HL-60 (cell line): ENCODE data around the gene ERMP1.

Source experiments
- DNase-seq, 2 experiments: peaks; one replicate each; pipeline ENCODE4 v3.0.0-alpha.2; 2010 to 2020; ENCODE audit warnings: low read depth in 1 of 2, low spot score in 1 of 2
- H3K27ac ChIP-seq: fragments of 250-450 bp; sonication (Bioruptor Pico); replicated peaks from 2 replicates; pipeline ENCODE4 v1.5.1; 2020; ENCODE audit warnings: mild to moderate bottlenecking, moderate library complexity
- H3K27me3 ChIP-seq: fragments of 250-450 bp; sonication (Bioruptor Pico); 2 replicates; pipeline ENCODE4 v1.5.1; 2021; ENCODE audit warnings: mild to moderate bottlenecking, moderate library complexity; ENCODE audit not compliant: insufficient read depth, poor library complexity, severe bottlenecking
- H3K4me3 ChIP-seq: replicated peaks from 2 replicates; pipeline ENCODE4 v1.5.1; 2011; ENCODE audit warnings: mild to moderate bottlenecking, control low read depth, low read length; ENCODE audit not compliant: insufficient read depth
- GABPA ChIP-seq: IDR thresholded peaks from 2 replicates; pipeline ENCODE4 v1.6.1; 2012; ENCODE audit warnings: low read depth
- POLR2AphosphoS5 ChIP-seq: IDR thresholded peaks from 2 replicates; pipeline ENCODE4 v1.6.1; 2012; ENCODE audit warnings: low read depth
- SPI1 ChIP-seq: IDR thresholded peaks from 2 replicates; pipeline ENCODE4 v1.6.1; 2012; ENCODE audit warnings: low read depth, mild to moderate bottlenecking, borderline replicate concordance
- TF ChIP-seq, protein P1 (sequence below): IDR thresholded peaks from 2 replicates; pipeline ENCODE4 v1.6.1; 2012; ENCODE audit warnings: low read depth; ENCODE audit not compliant: insufficient replicate concordance
- TF ChIP-seq, protein P2 (sequence below): IDR thresholded peaks from one replicate; pipeline ENCODE4 v1.5.1; 2011; ENCODE audit warnings: low read length, control low read depth, inconsistent platforms; ENCODE audit not compliant: insufficient read depth

Gene ERMP1

DNA sequence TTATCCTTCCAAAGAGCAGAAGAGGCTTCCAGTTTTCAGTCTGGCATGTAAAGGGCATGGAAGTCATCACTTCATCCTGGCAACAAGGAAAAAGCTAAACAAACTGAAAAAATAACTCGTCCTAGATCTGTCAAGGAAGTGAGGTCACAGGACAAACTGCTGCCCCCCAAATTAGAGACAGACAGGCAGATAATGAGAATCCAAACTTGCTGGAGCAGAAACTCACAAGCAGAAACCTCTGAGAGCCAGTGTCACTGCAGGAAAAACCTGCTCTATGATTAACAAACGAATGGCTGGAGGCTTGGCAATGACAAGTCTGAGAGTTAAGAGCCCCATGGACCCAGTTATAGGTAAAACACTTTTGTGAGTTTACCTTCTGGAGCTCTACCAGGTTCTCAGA lies 38.9 kb upstream of the ERMP1 start:
- TF ChIP-seq SPI1 (no peak), POLR2AphosphoS5 (no peak), GABPA (no peak)
- TF ChIP-seq, protein P1, sequence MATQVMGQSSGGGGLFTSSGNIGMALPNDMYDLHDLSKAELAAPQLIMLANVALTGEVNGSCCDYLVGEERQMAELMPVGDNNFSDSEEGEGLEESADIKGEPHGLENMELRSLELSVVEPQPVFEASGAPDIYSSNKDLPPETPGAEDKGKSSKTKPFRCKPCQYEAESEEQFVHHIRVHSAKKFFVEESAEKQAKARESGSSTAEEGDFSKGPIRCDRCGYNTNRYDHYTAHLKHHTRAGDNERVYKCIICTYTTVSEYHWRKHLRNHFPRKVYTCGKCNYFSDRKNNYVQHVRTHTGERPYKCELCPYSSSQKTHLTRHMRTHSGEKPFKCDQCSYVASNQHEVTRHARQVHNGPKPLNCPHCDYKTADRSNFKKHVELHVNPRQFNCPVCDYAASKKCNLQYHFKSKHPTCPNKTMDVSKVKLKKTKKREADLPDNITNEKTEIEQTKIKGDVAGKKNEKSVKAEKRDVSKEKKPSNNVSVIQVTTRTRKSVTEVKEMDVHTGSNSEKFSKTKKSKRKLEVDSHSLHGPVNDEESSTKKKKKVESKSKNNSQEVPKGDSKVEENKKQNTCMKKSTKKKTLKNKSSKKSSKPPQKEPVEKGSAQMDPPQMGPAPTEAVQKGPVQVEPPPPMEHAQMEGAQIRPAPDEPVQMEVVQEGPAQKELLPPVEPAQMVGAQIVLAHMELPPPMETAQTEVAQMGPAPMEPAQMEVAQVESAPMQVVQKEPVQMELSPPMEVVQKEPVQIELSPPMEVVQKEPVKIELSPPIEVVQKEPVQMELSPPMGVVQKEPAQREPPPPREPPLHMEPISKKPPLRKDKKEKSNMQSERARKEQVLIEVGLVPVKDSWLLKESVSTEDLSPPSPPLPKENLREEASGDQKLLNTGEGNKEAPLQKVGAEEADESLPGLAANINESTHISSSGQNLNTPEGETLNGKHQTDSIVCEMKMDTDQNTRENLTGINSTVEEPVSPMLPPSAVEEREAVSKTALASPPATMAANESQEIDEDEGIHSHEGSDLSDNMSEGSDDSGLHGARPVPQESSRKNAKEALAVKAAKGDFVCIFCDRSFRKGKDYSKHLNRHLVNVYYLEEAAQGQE, result no peak
- TF ChIP-seq, protein P2, sequence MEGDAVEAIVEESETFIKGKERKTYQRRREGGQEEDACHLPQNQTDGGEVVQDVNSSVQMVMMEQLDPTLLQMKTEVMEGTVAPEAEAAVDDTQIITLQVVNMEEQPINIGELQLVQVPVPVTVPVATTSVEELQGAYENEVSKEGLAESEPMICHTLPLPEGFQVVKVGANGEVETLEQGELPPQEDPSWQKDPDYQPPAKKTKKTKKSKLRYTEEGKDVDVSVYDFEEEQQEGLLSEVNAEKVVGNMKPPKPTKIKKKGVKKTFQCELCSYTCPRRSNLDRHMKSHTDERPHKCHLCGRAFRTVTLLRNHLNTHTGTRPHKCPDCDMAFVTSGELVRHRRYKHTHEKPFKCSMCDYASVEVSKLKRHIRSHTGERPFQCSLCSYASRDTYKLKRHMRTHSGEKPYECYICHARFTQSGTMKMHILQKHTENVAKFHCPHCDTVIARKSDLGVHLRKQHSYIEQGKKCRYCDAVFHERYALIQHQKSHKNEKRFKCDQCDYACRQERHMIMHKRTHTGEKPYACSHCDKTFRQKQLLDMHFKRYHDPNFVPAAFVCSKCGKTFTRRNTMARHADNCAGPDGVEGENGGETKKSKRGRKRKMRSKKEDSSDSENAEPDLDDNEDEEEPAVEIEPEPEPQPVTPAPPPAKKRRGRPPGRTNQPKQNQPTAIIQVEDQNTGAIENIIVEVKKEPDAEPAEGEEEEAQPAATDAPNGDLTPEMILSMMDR, result no peak
- H3K27me3 ChIP-seq, result no peaks in the 10 kb centered on the region
- H3K27ac ChIP-seq, result no peak overlapping the region
- no peak overlapping the region for H3K4me3 ChIP-seq
- DNase-seq, result no peak

DNA sequence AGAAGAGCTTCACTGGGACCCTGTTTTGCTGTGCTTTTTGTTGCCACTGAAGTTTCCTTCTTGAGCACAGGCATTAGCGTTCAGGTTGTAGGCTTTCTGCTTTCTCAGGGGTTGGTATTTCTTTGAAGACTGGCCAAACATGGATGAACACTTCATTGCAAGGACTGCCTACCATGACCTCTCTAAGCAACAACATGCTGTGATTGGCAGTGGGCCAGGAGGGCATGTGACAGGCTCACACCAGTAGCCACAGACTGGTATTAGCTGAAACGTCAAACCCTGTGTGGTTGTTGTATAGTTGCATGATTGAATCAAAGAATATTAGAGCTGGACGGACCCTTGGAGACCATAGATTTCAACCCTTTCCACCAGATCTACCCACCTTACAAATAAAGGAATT lies 37.8 kb upstream of the ERMP1 start:
- no peak for TF ChIP-seq POLR2AphosphoS5
- H3K4me3 ChIP-seq, result no peak overlapping the region
- no peak for DNase-seq
- H3K27ac ChIP-seq, result no peak overlapping the region
- no peaks in the 10 kb centered on the region for H3K27me3 ChIP-seq

DNA sequence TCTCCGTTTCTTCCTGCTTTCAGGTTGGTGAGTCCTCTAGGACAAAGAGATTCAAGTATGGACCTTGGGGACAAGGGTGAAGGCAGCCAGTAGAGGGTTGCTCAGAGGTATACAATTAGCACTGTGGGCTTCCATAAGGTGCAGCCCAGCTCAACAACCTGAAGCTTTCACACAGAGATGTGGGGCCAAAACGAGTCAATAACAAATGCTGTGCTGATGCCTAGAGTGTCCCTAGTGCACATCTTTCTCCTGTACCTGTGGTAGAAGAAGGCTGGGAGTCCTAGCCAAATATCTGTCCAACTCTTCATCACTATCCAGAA lies 37.1 kb upstream of the ERMP1 start:
- H3K27ac ChIP-seq, result no peak overlapping the region
- no peak overlapping the region for H3K4me3 ChIP-seq
- DNase-seq, result no peak
- TF ChIP-seq POLR2AphosphoS5, result no peak
- TF ChIP-seq GABPA, result no peak
- TF ChIP-seq, protein P1, result no peak
- TF ChIP-seq, protein P2, result no peak
- TF ChIP-seq SPI1, result no peak
- no peaks in the 10 kb centered on the region for H3K27me3 ChIP-seq

DNA sequence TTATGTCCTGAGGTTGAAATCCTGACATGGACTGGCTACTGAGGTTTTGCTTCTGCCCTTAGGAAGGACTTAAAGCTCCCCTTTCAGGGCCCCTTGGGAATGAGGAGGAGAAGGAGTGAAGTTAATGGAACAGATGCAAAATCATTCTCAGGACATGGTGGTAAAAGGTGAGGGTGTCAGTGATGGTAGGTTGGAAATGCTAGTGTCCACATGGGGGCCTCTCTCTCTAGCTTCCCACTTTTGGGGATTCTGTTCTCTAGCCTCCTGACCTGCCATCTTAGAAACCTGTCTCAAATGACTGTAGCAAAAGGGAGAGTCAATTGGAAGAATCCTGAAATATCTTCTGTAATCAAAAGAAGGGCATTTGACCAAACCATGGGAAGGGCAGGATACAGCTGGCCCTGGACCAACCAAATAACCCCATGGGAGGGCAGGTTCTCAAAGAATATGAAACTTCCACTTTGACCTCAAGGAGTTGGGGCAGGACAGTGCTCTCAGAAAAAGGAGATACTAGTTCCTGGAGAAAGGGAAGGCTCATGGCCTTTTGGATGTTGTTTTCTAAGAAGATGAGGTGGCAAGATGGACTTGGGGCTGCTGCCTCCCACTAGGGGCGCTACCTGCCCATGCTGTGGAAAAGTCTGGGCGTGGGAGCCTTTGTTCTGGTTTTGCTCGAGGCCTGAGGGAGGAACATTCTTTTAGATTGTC lies 36.5 kb upstream of the ERMP1 start:
- no peak for DNase-seq
- Histone ChIP-seq H3K27me3 (no peaks in the 10 kb centered on the region), H3K4me3 (no peak overlapping the region), H3K27ac (no peak overlapping the region)
- no peak for TF ChIP-seq POLR2AphosphoS5
- TF ChIP-seq, protein P2, result peak; percentile 33
